Measurements from ENCODE around the gene CD226.
"Not testable (repeated sequence)": the region's sequence is repeated elsewhere in the genome, so short reads cannot be mapped to it uniquely, and the experiment has no call there.

The CD226 gene

DNA sequence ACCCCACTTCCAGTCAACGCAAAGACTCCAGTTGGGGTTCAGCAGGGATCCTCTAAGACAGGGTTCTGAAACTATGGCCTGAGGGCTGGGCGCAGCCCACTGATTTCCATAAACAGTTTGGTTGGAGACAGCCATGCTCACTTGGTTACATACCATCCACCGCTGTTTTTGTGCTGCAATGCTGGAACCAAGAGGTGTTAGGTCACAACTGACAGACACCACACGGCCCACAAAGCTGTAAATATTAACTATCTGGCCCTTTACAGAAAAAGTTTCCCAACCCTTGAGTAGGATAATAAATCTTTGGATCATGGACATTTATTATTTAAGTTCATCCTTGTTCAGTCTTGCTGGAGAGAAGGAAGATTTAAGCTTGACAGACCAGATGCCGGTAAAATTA lies 8.4 kb upstream of the CD226 start:
- DNase-seq, result no peak

DNA sequence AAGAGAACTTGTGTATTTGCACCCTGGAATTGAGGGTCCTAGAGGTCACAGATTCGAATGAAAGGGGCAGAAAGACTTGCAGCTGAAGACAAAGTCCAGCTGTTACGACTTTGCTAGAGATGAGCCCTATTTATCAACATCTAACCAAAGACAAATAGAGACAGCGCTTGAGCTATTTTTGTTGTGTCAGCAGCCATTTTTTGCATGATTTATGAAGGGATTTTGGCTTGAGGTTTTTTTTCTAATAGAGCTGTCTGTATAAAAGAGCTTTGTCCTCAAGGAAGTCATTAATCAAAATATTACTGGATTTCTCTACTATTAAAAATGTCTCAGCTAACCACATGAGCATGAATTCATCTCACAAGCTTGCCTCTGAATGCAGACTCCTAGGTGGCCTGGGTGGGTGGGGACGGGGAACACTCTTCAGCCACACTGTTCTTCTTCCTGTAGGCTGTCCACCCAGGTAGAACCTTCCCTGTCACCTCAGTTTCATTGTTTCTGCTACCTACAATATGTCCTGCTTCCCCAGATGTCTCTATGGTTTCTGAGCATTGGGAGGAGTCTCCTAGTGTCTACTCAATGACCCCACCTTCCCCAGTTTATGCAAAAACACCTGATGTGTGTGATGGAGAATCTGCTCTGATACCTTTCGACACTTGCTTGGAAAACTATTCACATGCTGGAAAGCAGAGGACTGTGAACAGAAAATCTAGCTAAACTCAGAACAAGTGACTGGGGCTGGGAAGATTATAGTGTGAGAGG lies 7.2 kb upstream of the CD226 start:
- no peak for DNase-seq

DNA sequence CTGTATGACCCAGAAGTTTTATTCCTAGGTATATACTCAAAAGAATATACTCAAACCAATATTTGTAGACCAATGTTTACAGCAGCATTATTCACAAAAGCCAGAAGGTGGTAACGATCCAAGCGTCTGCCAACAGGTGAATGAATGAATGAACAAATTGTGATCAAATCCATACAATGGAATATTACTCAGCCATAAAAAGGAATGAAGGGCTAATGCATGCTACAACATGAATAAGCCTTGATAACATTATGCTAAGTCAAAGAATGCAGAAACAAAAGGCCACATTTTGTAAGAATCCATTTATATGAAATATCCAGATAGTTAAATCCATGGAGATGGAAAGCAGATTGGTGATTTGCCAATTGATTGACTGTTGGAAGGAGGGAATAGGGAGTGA lies 5.5 kb upstream of the CD226 start:
- no peak for DNase-seq

DNA sequence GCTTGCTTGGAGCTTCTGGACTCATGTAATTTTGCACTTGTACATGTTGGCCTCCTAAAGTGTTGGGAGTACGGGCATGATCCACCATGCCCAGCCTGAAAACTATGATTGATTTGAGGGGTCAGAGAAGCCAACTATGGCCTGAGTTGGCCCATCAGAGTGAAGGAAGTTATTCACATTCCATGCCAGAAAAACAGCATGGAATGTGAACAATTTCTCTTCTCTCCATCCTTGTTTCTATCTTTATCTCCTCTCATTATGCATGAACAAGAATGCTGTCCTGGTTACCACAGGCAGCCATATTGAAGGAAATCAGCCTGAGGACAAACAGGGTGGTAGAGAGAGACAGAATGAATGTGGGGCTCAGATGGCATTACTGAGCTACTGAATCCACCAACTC lies 3.5 kb upstream of the CD226 start:
- no peak for DNase-seq

DNA sequence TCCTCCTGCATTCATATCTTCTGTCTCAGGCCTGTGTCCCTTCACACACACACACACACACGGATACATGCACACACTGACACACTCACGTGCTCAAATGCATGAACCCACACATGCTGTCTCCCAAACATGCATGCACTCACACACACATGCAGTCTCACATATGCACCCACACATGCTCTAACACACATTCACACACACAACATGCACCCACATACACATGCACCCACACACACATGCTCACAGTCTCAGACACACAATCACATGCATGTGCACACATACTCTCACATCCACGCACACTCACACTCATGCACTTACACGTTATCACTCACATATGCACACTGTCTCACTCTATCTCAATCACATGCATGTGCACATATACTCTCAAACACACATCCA lies 1.9 kb upstream of the CD226 start:
- no peak for DNase-seq

DNA sequence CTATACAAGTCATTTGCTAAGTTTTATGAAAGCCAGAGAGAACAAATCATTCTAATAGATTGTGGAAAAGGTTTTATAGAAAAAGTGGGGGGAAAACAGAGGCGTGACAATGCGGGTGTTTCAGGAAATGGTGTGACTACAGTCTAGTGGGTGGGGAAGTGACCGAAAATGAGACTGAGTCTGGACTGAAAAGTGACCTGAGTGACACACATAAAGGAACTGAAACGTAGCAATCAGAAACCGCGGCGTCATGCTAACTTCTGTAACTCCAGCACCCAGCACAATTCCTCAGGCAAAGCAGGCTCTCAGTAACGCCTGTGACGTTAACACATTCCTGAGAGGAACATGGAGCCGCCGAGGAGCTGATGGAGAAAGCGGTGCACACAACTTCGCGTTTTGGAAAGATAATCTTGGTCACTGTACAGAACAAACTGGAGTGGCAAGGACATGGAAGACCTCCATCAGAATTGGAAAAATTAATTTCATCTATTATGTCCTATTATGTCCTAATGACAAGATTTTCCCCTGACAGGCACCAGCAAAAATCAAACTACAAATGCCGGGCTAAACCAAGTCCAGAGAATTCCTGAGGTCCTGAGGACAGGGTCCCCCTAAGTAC lies 1.4 kb upstream of the CD226 start:
- DNase-seq, result no peak

DNA sequence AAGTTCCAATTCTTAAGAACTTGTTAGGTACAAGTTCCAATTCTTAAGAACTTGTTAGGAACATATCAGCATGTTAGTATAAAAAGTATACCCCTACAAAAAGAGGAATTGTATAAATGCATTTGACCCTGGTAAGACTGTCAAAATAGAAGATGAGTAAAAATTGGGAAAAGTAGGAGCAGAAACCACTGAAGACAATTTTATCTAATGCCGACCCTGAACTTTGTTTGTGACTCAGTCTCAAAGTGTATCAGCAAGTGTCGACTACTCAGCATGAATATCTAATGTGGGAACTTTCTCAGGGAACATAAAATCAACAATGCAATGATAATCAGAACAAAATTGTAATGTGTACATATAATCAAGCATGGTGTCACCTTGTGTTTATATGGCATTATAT lies 583 bp upstream of the CD226 start:
- no peak for DNase-seq

DNA sequence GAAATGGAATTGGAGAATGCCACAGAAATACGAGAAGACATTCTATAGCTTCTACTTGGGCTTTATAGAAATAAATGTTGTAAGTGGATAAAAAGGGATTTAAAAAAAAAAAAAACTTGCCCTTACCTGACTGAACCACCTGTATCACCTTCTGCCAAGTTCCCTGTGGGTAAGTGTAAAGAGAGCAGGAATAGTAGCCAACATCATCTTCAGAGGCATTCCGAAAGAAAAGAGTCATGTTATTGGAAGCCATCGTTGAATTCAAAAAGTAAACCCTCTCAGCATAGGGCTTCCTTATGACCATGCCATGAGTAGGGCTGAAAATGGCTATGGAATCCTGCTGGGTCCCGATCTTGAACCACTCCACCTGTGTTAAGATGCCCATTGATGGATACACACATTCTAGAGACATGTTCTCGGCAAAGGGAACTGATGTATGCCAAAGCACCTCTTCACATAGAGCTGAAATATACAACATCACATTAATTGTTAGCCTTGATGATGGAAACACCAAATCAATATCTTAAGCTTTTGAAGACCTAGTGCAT lies 991 bp downstream of the CD226 start:
- no peak for DNase-seq

DNA sequence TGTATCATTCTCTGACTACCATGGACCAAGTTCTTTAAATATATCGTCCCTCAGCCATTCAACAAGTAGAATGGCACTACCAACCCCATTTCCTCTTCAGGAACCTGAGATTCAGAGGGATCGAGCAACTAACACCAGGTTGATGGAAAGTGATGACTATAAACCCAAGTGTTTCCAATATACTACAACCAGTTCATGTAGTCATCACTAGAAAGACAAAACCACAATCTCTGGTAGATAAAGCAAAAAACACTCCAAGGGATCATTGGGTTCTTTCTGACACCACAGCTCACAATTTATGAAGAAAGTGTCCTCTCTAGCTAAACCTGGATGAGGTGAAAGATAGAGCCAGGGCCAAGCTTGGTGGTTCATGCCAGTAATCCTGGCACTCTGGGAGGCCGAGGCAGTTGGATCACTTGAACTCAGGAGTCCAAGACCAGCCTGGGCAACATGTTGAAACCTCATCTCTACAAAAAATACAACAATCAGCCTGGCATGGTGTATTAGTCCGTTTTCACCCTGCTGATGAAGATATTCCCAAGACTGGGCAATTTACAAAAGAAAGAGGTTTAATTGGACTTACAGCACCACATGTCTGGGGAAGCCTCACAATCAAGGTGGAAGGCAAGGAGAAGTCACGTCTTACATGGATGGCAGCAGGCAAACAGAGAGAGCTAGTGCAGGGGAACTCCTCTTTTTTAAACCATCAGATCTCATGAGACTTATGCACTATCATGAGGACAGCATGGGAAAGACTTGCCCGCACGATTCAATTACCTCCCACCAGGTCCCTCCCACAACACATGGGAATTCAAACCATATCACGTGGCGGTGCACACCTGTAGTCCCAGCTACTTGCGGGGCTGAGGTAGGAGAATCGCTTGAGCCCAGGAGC lies 2.2 kb downstream of the CD226 start:
- DNase-seq, result no peak

DNA sequence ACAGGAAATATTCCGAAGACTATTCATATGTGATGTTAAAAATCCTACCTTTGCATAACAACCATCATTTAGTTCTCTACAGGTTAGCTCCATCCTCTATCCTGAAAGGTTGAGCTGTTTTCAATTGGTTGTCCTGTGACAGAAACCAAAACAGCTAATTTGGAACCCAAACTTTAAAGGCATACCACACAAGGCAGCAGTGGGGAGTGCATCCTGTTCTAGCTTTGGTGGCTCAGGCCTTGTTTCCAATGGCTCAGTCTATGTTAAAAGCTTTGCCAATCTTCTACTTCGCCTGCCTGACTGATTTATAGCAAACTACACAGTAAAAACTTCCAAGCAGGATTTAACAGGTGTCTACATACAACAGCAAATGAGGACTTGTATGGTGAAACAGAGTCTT lies 3.2 kb downstream of the CD226 start:
- no peak for DNase-seq

DNA sequence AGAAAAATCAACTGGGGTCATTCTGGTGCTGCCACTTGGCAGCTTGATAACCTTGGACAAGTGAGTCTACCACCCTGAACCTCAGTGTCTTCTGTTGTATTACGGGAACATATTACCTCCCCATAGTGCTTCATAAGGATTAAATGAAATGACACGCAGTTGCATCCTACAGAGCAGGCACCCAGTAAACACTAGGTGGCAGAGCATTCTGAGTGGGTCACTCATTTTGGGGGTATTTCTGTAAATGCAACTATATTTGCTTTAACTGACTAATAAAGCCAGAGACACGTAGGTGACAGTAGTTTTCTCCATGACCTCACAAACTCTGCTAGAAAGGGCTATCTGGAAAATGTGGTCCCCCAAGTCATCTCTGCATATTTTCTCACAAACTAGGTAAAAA lies 4.7 kb downstream of the CD226 start:
- no peak for DNase-seq

DNA sequence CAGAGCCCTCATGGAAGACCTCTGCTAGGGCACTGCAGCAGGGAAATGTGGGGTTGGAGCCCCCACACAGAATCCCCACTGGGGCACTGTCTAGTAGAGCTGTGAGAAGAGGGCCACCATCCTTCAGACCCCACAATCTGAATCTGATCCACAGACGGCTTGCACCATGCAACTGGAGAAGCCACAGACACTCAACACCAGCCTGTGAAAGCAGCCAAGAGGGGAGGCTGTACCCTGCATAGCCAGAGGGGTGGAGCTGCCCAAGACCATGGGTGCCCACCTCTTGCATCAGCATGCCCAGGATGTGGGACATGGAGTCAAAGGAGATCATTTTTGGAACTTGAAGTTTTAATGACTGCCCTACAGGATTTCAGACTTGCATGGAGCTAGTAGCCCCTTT lies 6.5 kb downstream of the CD226 start:
- DNase-seq, result no peak

DNA sequence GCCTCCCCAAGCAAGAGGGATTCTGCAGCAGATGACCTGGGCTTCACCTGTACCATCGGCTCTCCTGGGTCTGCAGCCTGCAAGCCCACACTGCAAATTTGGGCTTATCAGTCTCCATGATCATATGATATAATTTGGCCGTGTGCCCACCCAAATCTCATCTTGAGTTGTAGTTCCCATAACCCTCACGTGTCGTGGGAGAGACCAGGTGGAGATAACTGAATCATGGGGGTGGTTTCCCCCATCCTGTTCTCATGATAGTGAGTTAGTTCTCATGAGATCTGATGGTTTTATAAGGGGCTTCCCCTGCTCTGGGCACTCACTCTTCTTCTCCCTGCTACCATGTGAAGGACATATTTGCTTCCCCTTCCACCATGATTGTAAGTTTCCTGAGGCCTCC lies 7.9 kb downstream of the CD226 start:
- not testable (repeated sequence) for DNase-seq

DNA sequence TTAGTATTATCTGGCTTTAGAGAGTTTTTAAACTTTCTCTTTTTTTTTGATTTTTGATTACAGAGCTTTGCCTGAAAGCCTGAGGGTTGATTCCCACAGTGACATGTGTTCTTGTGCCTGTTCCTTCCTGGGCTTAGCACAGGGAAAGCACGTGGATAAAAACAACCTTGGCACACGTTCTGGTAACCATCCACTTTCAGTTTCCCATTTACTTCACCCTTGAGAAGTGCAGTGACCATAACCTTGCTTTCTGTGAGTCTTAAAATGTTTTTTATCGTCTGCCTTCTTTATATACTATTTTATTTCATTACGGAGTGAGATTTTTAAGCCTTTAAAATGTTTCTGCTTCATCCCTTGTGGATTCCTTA lies 11.5 kb downstream of the CD226 start:
- no peak for DNase-seq

DNA sequence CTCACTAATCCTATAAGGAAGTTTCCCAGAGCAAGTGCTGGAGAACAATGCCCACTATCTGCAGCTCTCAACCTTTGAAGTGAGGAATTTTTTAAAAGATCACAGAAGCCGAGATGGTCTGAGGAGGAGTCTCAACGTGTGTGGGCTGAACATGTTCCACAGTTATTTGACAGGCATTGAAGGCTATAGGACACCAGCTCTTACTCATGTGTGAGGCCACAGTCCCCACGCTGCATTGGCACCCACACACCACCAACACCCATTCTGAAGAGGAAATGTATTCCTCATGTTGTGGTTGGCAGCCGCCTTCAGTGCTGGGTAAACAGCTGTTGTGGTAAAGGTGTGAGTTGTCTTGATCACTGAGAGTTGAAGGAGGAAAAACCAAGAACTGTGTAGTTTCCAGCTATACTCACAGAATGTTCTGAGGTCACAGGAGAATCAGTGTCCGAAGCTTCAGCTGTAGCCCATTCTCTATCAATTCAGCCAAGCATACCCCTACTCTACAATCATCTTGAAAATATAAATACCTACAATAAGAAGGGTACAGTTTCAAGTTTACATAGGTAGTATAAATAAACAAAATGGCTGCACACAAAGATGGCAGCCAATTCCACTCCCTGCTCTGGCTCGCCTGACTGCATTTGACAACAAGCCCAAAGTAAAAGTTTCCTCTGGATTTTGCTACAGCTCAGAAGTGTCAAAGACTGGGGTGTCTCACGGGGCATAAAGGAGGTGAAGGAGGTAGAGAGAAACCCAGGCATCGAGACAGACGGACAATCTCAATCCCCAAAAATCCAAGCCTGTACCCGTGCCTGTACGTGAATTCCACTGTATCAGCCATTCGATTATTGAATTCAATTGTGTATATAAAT lies 12.1 kb downstream of the CD226 start:
- no peak for DNase-seq

DNA sequence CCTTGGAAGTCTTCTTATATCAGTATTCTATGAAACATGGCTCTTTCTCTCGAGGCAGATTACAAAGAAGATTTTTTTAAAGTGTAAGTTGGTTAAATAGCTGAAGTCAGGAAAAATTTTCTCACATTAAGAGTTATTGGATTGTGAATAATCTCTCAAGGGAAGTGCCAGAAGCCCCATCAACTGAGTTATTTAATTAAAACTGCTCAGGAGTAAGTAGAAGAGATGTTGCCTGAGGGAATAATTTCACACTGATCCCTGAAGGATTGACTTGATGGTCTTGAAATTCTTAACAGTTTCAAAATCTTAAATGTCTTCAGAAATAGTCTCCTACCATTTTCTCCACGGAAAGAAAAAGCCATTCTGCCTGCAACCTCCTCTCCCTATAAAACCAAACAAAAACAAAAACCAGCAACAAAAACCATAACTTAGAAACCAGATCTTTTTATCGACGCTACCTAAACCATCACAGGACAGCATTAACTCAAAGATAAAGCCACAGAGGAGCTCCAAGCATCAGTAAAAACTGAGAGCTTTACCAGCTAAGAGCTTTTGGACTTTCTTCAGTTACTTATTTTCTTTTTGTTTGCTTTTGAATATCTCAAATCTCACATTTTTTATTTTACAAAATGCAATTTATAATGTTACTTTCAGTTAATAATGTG lies 12.9 kb downstream of the CD226 start:
- DNase-seq, result no peak

DNA sequence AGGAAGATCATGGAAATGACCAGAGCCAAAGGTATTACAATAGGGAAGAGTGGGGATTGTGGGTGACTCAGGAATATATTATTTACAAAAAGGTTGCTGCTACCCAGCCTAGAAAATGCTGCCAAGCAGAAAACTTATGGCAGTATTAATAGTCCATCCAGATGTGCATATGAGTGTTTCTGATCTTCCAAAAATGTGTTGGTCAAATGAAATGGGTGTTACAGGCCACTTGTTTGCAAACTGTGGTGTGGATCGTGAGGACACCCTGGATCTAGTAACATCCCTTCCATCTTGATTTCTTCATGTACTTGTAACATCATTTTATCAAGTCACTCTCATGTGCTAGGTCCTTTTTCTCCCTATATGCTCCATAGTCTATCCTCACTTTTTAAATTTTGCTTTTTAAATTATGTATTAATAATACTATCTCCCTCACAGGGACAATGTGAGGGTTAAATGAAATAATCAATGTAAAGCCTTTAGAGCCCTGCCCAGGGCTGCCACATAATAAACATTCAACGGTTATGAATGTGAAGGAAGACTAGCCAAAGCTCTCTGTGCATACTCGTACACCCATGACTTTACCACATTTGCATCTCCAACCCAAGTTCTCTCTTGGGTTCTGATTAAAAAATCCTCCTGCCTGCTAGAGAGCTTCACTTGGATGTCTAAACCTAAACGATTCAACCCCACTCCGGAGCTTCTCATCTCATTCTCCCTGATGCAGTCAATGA lies 18.5 kb downstream of the CD226 start:
- no peak for DNase-seq

DNA sequence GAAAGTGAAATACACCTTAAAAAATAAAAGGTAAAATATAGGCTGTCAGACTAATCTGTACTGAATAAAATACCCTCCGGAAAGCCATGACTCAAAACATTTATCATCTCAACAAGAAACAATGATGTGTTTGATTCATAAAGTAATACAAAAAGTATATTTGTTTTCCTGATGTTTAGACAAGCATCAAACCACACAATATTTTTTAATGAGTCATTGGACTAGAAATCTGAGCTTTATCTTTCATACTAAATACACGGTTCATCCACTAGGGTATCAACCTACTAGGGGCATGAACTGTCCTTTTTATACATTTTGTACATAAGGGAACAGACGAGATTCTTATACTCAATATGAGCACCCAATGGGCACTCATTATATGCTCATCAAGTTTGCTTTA lies 31.3 kb downstream of the CD226 start:
- DNase-seq, result no peak

DNA sequence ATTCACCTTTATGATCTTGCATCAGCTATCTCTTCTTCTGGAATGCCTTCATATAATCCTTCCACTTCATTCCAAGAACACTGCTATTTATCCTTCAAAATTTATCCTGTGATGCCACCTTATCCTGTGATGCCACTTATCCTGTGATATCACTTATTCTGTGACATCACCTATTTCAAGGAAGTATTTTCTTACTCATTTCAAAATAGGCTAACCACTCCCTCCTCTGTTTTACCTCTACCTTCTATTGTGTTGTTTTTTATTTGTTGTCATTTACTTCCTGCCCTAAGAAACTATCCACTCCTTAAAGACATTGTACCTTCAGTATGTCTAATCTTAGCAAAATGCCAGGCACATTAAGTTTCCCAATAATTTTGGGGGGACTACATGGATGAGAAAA lies 38.8 kb downstream of the CD226 start:
- DNase-seq, result no peak

DNA sequence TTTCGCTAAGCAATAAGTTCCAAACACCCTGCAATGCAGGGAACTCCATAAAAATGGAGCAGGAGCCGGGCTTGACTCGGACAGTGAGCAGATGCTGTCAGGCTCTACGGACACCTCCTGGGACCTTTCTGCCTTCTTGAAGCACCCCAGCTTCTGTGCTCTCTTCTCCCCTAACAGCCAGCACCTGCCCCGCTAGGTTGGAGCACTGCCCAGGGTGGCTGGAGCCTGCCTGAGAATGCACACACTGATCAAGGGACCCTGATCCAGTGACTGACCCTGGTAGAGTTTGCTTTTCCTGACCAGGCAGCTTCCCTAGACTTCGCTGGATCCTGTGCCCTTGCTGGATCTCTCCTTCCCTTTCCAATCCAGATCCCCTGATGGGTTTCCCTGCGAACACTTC lies 40.9 kb downstream of the CD226 start:
- no peak for DNase-seq

DNA sequence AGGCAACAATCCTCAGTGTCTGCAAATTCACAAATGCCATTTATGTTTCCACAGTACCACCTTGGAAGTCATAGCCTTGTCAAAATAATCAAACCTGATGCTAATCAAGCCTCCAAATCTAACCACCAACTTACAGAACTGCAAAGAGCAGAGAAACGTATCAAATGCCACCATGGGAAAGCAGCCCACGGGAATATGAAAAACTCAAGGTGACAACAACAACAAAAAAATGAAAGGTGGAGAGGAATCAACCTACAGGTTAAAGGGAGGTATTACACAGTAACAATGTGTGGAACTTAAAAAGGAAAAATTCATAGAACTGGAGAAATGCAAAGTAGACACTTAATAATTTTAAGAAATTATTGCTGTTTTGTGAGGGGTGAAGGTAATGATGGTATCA lies 46.7 kb downstream of the CD226 start:
- no peak for DNase-seq
